ENCODE results near the gene NSFL1C. TPM values are rescaled to one million over a fixed set of nuclear protein-coding genes. Genes with fewer than 3 reads are reported as not detected.

The NSFL1C gene
- total RNA-seq, 4 donors from 2014 or later, result 14.7 to 51.2 (median 48.8) TPM

GRCh38 chr20:1469925-1470571 lies 3.4 kb upstream of the NSFL1C start:
- Histone ChIP-seq H3K27ac (peak overlapping the region in 3 of 4 donors; percentile 53 to 56 (median 56)), H3K27me3 (no peaks in the 10 kb centered on the region), H3K4me1 (peaks cover 9 to 52% (median 29%) of the 10 kb centered on the region in 4 donors), H3K36me3 (no peaks in the 10 kb centered on the region), H3K4me3 (no peak overlapping the region), H3K9me3 (no peaks in the 10 kb centered on the region)
- peak; percentile 87 for DNase-seq
- TF ChIP-seq POLR2A (IDR thresholded peaks at IDR 0.05) (no peak), POLR2AphosphoS5 (IDR thresholded peaks at IDR 0.05) (peak in 2 of 3 donors; percentile 52), CTCF (IDR thresholded peaks at IDR 0.05) (peak; percentile 58 to 84 (median 67))
- intact Hi-C loops (cut with DNase I; ENCODE audit: low total_unique reads), result loop anchor here (10.0 kb wide), 1 partner anchor 155 kb away; no protein-coding TSS in a partner anchor
- WGBS, 2 donors (ENCODE audit: low coverage in 1 of 2), result 6 to 32% methylated on average over 4 to 11 of the region's 11 CpGs
- in situ Hi-C loops (cut with MboI; ENCODE audit: low pct_ligation_motif_present in 1 of 4, low pct_unique_long_range_greater_than_20kb in 1 of 4, low sequenced_read_pairs in 3 of 4), result loop anchor here in 3 of 4 donors (25.0 kb wide), 2 partner anchors 333 to 358 kb away; partner anchors contain the start of gene PSMF1 (in 2 of the 3)

GRCh38 chr20:1469306-1469905 lies 2.8 kb upstream of the NSFL1C start:
- no peak for DNase-seq
- in situ Hi-C loops (cut with MboI; ENCODE audit: low pct_ligation_motif_present in 1 of 4, low pct_unique_long_range_greater_than_20kb in 1 of 4, low sequenced_read_pairs in 3 of 4), result loop anchor here in 3 of 4 donors (25.0 kb wide), 2 partner anchors 332 to 357 kb away; partner anchors contain the start of gene PSMF1 (in 2 of the 3)
- peaks cover 11 to 58% (median 32%) of the 10 kb centered on the region in 4 donors for H3K4me1 ChIP-seq

GRCh38 chr20:1468117-1468624 lies 1.5 kb upstream of the NSFL1C start:
- in situ Hi-C loops (cut with MboI; ENCODE audit: low pct_ligation_motif_present in 1 of 4, low pct_unique_long_range_greater_than_20kb in 1 of 4, low sequenced_read_pairs in 3 of 4), result loop anchor here in 3 of 4 donors (25.0 kb wide), 2 partner anchors 331 to 356 kb away; partner anchors contain the start of gene PSMF1 (in 2 of the 3)
- H3K27me3 ChIP-seq, result no peaks in the 10 kb centered on the region
- H3K4me3 ChIP-seq, result peak overlapping the region in 1 of 4 donors; percentile 93
- 58 to 60% methylated on average over 7 of the region's 7 CpGs for WGBS, 2 donors (ENCODE audit: low coverage in 1 of 2)
- no peaks in the 10 kb centered on the region for H3K36me3 ChIP-seq
- no peaks in the 10 kb centered on the region for H3K9me3 ChIP-seq
- TF ChIP-seq POLR2AphosphoS5 (IDR thresholded peaks at IDR 0.05) (no peak), POLR2A (IDR thresholded peaks at IDR 0.05) (no peak), EP300 (IDR thresholded peaks at IDR 0.05; ENCODE audit: low read depth) (no peak), CTCF (IDR thresholded peaks at IDR 0.05) (no peak)
- DNase-seq, result no peak
- H3K27ac ChIP-seq, result peak overlapping the region; percentile 89 to 95 (median 92)
- H3K4me1 ChIP-seq, result peaks cover 11 to 67% (median 32%) of the 10 kb centered on the region in 4 donors
- intact Hi-C loops (cut with DNase I; ENCODE audit: low total_unique reads), result loop anchor here (10.0 kb wide), 1 partner anchor 153 kb away; no protein-coding TSS in a partner anchor

More at GRCh38 chr20:1469306-1469905, 2.8 kb upstream of the NSFL1C start:
- H3K27me3 ChIP-seq, result no peaks in the 10 kb centered on the region
- 35 to 69% methylated on average over 2 to 9 of the region's 9 CpGs for WGBS, 2 donors (ENCODE audit: low coverage in 1 of 2)
- intact Hi-C loops (cut with DNase I; ENCODE audit: low total_unique reads), result loop anchor here (10.0 kb wide), 1 partner anchor 155 kb away; no protein-coding TSS in a partner anchor
- H3K27ac ChIP-seq, result peak overlapping the region in 3 of 4 donors; percentile 53 to 56 (median 56)
- H3K36me3 ChIP-seq, result no peaks in the 10 kb centered on the region
- no peaks in the 10 kb centered on the region for H3K9me3 ChIP-seq
- TF ChIP-seq EP300 (IDR thresholded peaks at IDR 0.05; ENCODE audit: low read depth) (no peak), POLR2A (IDR thresholded peaks at IDR 0.05) (no peak), POLR2AphosphoS5 (IDR thresholded peaks at IDR 0.05) (no peak), CTCF (IDR thresholded peaks at IDR 0.05) (no peak)
- no peak overlapping the region for H3K4me3 ChIP-seq
